ENCODE measurements around the gene LILRA2.
"Not testable (repeated sequence)": the region's sequence is repeated elsewhere in the genome, so short reads cannot be mapped to it uniquely, and the experiment has no call there.

LILRA2 gene

DNA sequence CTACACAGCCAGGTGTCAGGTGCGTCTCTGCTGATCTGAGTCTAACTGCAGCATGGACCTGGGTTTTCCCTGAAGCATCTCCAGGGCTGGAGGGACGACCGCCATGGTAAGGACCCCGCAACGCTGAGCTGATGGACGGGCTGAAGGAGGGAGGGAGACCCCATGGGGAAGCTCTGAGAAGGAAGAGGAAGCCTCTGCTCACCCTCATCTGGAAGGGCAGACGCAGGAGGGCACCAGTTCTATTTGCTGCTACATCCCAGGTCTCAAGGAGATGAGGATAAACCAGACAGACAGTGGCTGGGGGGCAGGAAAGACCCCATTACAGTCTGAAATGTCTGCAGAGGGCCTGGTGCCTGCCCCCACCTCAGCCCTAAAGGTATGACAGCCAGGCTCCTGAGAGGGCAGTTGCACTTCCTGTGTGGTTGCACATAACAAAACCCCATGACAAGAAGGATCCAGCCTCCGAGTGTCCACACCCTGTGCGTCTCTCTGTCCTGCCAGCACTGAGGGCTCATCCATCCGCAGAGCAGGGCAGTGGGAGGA, at the start of gene LILRA2:
Gene LILRA2, plus strand, starts transcription at position 461 of the 543 bp plus-strand sequence. CDS start 89 bp downstream, outside the sequence.
- DNase-seq = no peak

DNA sequence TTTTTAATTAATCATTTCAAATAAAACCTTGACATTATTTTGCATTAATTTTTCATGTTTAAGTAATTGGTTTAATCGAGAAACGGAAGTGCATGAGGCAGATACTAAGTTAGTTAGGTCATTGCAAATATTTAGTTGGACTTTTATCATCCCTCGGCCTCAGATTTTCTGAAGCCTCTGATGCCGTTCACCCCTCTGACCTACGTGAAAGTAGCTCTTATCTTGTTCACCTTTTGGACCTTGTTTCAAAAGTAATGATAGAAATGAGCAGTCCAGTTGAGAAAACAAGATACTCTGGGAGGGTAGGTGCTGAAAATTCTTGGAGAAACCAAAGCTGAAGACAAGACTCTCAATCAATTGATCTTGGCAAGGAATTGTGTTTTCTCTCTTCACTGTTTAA, 48.0 kb upstream of the LILRA2 start:
- no peak for DNase-seq

DNA sequence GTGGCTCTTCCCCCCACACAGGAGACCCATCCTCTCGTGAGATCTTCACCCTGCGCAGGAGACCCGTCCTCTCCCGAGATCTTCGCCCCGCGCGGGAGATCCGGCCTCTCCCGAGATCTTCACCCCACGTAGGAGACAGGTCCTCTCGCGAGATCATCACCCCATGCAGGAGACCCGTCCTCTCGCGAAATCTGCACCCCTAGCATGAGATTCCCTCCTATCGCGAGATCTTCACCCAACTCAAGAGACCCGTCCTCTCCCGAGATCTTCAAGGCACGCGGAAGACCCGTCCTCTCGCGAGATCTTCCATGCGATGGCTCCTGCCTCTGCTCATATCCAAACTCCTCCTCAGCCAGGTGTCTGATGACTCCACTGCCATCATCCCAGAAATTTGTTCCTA, 46.6 kb upstream of the LILRA2 start:
- no peak for DNase-seq

DNA sequence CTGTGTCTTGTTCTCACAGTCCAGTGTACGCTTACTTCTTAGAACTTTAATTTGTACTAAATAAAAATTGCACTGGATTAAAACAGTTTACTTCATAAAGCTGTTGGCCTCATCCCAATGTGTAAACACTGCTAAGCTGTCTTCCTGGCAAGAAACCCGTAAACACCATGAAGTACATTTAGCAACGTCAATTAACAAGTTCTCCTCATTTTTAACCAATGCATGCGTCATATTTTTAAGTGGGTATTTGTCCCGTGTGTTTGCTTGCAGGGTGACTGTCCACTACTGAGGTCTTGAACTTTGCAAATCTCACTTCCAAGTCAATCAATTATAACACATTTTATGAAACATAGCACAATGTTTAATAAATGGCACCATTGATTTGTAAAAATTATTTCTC, 42.7 kb upstream of the LILRA2 start:
- DNase-seq = no peak

DNA sequence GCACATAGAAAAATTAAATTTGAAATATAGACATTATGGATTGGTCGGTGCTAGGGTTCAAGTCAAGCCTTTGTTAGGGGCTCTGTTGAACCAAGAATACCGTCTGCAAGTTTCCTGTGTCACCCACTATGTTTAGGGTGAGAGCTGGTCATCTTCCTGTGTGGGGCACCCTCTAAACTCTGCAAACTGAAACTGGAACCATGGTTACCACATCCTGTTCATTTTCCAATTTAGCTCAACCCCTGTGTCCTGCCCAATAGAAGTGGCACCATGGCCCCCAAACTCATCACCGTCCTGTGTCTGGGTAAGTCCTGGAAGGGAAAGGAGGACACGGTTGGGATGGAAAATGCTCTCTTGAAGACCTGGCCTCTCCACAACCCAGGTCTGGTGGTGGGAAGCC, 41.1 kb upstream of the LILRA2 start:
- DNase-seq = no peak

DNA sequence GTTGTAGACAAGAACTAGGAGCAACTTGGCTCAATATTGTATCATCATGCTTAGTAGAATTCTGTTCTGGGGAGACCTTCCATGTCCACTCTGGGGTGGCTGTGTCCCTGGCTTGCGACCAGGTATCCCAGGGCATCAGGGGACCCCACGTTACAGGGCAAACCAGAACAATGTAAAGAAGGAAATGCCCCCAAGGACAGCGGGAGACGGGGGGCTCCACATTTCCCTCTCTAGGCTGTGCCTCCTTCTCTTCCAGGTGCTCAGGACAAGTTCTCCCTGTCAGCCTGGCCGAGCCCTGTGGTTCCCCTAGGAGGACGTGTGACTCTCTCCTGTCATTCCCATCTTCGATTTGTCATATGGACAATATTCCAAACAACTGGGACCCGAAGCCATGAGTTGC, 40.1 kb upstream of the LILRA2 start:
- DNase-seq = no peak

DNA sequence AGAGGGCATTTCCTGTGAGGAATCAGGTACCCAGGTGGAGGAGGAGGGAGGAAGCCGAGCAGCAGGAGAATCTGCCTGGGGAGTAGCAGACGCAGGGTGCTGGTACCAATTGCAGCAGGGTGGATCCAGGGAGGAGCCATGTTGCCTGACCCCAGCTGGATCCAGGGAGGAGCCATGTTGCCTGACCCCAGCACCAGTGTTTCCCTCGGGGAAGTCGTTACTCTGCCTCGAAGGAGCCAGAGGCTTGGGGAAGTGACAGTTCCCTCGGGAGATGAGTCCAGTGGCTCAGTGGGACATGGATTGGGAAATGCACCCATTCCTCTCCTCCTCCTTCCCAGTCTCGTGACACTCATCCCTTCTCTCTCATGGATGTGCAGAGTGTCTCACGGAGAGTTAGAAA, 39.4 kb upstream of the LILRA2 start:
- no peak for DNase-seq

DNA sequence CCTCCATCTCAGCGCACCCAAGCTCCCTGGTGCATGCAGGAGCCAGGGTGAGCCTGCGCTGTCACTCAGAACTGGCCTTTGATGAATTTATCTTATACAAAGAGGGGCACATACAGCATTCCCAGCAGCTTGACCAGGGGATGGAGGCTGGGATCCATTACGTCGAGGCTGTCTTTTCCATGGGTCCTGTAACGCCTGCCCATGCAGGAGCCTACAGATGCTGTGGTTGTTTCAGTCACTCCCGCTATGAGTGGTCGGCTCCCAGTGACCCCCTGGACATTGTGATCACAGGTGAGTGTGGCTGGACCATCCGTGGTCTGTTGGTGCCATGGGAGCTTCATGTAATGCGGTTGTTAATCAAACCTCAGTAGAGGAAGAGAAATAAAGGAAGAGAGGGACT, 38.0 kb upstream of the LILRA2 start:
- no peak for DNase-seq

DNA sequence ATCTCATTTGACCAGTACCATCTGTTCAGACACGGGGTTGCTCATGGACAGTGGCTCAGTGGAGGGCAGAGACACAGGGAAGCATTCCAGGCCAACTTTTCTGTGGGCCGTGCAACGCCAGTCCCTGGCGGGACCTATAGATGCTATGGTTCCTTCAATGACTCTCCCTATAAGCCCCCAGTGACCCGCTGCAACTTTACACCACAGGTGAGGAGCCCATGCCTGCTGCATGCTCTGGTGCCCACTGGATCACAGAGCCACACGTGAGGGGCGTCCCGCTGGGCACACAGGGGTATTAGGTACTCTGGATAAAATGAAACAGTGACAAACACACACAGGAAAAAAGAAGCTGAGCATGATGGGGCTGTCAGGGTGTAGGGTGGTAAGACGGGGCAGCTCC, 36.6 kb upstream of the LILRA2 start:
- no peak for DNase-seq

DNA sequence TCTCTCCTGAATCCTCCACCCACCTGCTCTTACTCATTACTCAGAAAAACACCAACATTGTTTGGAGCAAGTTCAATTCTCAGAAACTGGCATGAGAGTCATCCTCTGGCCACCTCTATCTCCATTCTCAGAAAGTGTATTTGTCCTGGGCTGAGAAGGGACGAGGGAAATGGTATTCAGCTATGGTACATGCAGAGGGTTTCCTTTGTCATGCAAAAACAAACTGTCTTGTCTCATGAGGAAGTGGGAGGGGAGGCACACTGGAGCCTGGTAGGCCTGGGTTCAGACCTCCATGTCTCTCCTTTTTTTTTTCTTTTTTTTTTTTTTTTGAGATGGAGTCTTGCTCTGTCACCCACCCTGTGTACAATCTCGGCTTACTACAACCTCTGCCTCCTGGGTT, 31.9 kb upstream of the LILRA2 start:
- no peak for DNase-seq

DNA sequence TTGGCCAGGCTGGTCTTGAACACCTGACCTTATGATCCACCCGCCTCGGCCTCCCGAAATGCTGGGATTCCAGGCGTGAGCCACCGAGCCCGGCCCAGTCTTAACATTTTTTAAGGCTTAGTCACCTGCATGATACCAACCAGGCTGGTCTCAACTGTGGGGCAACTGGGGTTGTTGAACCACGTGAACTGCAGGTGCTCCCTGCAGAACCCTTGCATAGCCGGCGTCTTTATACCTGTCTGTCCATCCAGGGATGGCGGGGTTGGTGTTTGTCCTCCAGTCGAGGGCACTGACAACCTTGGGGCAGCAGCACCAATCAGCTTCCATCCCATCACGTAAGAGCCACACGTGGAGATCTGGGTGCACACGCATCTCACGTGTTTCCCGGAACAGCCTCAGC, 24.8 kb upstream of the LILRA2 start:
- no peak for DNase-seq

DNA sequence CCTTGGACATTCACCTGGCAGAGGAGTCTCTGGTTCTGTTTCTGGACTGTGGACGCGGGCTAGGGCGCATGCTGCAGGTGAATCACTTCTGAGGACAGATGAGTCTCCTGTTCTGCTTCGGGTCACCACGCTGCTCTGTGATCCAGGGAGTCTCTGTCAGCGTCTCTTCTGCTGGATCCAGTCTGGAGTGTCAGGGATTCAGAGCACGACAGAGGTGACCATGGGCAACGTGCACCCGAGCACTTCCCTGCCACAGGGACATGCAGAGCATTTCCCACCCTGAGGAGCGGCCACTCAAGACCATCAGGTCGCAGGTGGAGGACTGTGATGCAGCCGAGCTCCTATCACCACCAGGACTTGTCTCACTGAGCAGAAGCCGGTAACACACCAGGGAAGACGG, 24.4 kb upstream of the LILRA2 start:
- no peak for DNase-seq

DNA sequence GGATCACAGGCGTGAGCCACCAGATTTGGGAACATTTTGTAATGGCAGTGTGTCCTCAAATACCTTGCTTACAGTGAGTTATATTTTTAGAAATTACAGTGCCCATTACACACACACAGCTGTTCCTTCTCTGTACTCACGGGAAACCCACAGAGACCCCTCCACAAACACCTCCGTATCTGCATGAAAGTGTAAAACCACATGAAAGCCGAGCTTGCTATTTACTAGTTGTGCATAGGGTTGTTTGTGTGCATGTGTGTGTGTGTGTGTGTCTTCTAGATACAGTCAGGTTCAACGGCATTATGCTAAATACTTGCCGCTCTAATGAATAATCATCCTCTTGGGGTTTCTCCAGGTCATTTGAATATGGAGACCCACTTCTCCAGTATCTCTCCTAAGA, 22.3 kb upstream of the LILRA2 start:
- DNase-seq = no peak

DNA sequence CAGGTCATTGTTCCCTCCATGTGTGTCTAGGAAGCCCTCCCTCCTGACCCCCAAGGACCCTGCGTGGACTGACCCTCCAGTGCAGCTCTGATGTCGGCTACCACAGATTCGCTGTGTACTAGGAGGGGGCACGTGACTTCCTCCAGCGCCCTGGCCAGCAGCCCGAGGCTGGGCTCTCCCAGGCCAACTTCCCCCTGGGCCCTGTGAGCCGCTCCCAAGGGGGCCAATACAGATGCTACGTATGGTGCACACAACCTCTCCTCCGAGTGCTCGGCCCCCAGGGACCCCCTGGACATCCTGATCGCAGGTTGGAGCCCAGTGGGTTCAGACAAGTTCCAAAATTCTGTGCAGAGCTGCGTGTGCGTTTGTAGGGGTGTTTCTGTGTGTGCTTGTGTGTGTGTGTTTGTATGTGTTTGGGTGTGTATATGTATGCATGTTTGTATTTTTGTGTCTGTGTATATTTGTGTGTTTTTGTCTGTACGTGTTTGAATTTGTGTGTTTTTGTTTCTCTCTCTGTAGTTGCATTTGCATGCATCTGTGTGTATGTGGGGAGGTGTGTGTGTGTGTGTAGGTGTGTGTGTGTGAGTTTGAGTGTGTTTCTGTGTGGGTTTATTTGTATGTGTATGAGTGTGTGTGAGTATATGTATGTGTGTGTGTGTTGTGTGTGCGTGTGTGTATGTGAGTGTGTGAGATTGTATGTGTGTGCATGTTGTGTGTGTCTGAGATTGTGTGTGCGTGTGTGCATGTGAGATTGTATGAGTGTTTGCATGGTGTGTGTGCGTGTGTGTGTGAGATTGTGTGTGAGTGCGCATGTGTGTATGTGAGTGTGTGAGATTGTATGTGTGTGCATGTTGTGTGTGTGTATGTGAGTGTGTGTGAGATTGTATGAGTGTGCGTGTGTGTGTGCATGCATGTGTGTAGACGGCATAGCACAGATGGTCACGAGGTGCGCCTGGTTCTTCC, 21.4 kb upstream of the LILRA2 start:
- no peak for DNase-seq

DNA sequence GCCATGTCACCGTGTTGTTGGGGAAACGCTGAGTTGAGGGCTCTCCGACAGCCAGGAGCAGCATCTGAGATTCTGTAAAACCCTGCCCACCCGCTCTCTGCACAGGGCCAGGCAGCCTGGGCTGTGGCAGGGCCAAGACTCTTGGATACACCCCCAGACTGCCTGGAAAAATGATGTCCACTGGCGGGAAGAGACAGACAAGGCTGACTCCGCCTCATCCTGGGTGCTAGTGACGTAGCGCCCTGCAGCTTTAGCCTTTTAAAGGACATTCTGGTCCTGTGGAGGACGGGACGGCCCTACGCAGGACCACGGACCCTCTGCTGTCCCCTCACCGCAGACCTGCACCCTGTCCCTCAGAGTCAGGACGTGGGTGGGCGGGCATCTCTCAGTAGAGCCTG, 20.7 kb upstream of the LILRA2 start:
- no peak for DNase-seq

DNA sequence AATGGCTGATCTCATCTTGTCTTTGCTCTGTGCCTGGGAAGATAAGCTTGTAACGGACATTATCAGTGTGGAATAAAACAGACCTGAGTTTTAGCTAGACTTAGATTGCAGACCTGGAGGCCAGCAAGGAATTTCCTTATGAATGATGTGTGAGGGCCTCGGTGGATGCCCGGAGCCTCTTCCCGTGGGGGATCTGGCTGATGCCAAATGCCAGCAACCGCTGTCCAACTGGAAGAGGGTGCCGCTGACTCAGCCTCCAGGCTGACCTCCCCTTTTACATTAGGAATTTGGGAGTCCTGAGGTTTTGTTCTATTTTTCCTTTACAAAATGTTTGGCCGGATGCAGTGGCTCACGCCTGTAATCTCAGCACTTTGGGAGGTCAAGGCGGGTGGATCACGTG, 19.6 kb upstream of the LILRA2 start:
- no peak for DNase-seq

DNA sequence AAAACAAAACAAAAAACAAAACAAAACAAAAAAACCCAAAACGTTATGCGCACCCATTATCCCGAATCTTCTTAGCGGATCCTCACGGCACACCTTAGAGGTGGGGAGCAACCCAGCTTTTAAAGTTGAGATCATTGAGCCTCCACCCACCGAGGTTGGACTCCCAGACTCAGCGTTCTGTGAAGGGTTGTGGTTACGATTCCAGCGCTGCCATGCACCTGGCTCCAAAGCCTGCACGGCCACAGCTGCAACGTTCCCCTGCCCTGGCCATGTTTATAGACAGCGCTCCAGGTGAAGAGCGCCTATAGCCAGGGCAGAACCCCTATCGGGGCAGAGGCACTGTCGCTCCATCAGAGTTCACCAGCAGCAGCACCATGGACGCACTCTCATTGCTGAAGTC, 18.7 kb upstream of the LILRA2 start:
- DNase-seq = no peak

DNA sequence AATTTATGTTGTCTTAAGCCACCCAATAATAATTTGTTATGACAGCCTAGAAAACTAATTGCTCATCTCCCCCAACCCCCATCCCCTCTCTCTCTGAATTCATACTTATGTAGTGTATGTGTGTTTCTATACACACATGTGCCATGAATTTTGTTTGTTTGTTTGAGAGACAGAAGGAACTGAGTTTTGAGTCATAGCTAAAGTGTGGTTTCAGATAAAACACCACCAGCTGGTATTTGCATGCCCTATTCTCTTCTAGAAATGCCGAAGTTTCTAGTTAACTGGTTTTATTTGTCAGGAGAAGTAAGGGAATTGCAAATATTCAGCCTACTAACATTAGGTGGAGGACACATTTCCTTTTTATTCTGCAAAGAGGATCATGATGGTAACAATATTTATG, 17.4 kb upstream of the LILRA2 start:
- DNase-seq = no peak

DNA sequence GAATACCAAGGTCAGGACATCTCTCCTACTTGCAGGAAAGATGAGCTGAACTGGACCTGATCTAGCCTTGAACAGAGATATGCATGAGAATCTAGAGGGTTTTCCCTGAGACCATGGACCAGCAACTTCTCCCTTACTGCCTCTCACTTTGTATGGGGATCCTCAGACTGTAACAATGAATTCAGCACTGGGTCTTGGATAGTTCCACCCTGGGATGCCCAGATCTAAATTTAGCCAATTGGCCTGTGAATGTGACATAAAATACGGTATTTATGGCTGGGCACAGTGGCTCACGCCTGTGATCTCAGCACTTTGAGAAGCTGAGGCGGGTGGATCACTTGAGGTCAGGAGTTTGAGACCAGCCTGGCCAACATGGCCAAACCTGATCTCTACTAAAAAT, 15.3 kb upstream of the LILRA2 start:
- DNase-seq = no peak

DNA sequence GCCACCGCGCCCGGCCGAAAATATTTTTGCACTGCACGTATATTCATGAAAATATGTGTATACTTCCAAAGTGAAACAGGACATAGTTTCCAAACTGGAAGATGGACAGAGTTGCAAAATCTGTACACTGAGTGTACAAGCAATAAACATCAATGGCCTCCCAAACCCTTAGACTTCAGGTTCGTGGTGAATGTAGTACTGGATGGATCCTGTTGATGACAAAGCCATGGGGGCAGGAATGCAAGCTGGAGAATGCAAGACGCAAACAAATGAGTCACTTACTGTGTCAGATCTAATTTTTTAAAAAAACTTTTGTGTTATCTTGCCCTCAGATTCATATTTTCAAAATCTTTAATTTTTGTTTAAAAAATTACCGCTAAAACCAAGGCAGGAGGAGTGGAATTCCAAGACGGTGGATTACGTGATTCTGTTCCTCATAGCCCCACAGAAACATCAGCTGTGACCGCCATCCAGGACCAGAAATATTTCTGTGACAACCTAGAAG, 12.7 kb upstream of the LILRA2 start:
- DNase-seq = no peak

DNA sequence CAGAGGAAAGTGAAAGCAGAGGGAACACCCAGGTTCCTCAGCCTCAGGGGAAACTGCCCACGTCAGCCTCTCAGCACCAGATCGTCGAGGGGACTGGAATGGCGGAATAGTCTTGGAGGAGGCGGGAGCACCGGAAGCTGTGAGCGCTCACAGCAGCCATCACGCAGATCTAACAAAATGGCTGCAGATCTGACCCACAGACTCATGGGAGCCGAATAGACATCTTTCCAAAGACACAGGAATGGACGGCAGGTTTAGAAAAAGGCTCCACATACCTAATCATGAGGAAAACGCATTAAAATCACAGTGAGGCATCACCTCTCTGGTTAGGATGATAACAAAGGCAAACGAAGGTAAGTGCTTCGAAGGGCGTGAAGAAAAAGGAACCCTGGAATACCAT, 11.8 kb upstream of the LILRA2 start:
- no peak for DNase-seq

DNA sequence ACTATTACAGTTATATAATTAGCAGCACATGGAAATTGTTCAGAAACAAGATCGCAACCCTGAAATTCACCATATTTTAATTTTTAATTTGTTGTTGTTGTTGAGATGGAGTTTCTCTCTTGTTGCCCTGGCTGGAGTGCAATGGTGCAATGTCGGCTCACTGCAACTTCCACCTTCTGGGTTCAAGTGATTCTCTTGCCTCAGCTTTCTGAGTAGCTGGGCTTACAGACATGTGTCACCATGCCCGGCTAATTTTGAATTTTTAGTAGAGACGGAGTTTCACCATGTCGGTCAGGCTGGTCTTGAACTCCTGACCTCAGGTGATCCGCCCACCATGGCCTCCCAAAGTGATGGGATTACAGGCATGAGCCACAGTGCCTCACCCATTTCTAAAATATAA, 10.4 kb upstream of the LILRA2 start:
- not testable (repeated sequence) for DNase-seq

DNA sequence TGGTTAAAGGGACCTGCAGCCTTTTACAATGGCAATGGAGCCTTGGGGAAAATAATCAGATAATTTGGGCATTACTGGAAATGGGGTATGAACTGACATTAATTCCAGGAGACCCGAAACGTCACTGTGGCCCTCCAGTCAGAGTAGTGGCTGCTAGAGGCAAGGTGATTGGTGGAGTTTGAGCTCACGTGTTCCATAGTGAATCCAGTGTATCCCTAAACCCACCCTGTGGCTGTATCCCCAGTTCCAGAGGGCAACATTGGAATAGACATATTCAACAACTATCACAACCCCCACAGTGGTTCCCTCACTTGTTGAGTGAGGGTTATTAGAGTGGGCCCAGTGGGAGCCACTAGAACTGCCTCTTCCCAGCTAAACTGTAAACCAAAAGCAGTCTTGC, 3.3 kb upstream of the LILRA2 start:
- DNase-seq = no peak

All from NCI-H1436 treated with DMSO at 0.1 percent for 48 hours (cell line).